Measurements from ENCODE around the gene CYP19A1.
"Not testable (repeated sequence)": the region's sequence is repeated elsewhere in the genome, so short reads cannot be mapped to it uniquely, and the experiment has no call there.

Gene CYP19A1

DNA sequence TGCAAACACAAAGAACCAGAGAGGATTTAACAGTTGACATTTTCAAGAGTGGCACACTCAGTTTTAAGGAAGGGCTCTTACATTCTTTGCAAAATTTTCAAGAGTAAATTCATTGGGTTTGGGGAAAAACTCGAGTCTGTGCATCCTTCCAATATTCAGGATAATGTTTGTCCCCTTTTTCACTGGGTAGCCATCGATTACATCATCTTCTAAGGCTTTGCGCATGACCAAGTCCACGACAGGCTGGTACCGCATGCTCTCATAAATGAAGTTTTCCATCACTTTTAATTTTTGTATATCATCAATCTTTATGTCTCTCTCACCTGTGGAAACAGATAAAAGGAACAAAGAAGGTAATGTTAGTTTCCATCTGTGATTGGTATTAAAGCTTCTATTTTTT is 126.2 kb downstream of the CYP19A1 start:
- DNase-seq (ENCODE audit: low read depth in 2 of 2), result no peak

- no peak for DNase-seq (ENCODE audit: low read depth in 2 of 2)
Measured at GRCh38 chr15:51205050-51205975, 133.1 kb downstream of the CYP19A1 start.

DNA sequence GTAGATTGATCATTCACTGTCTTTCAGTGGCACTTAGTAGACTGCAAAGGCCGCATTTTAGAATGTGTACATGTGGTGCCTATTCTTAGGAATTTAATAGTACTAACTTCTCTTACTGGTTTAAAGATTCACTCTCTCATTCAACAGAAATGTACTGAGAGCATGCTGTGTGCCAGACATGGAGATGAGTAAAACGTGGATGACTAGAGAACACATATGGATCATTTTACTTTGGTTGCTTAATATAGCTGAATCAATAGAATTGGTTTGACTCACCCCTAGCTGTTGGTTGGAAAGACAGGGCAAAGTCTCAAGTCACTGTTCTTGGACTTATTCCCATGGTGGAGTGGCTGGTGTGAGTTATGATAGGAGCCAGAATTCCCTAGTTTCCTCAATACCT is 134.6 kb downstream of the CYP19A1 start:
- no peak for DNase-seq (ENCODE audit: low read depth in 2 of 2)

DNA sequence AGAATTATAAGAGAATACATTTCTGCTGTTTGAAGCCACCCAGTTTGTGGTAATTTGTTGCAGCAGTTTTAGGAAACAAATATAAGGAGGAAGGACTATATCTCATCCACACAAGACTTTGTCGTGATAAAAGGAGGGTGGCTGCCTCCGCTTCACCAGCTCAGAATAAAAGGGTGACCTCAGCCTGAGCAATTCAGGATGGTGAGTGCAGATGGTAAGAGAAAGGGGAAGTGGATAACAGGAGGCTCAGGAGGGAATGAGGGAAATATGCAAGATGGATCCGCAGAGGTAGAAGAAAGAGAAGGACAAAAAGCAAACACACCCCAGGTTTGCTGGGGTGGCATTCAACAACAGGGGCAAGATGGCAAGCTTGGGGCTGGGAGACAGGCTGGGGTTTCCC is 135.6 kb downstream of the CYP19A1 start:
- no peak for DNase-seq (ENCODE audit: low read depth in 2 of 2)

- DNase-seq (ENCODE audit: low read depth in 2 of 2), result no peak
Measured at GRCh38 chr15:51201581-51201980, 136.8 kb downstream of the CYP19A1 start.

DNA sequence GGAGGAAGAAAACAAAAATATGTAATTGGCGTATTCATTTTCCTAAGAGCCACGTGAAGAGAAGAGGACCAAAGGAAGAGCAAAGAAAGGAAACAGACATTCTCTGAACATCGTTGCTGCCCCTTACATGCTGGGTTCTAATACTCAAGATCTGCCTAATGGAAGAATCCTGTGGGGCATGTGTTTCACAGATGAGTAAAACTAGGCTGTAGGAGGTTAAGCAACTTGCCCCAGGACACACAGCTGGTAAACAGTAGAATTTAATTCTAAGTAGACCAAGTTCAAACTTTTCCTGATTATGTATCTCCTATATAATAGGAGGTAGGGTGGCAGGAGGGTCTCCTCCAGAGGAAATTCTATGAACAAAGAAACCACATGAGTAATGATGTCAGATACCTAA is 137.6 kb downstream of the CYP19A1 start:
- no peak for DNase-seq (ENCODE audit: low read depth in 2 of 2)

DNA sequence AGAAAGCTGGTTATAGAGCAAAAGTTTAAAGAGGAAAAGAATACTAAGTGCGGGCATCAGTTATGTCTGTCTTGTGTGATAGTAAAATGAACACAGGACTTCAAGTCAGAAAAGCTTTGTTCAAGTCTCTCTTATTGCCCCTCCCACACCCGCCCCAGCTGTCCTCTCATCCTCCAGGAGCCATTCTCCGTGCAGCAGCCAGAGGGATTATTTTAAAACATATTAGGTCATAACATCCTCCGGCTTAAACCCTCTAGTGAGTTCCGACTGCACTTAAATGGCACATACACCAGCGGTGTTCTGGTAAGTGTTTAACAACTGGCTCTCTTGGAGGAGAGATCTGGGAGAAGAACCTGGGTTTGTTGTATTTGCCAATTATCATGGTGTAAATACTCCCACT is 138.9 kb downstream of the CYP19A1 start:
- DNase-seq (ENCODE audit: low read depth in 2 of 2), result no peak

DNA sequence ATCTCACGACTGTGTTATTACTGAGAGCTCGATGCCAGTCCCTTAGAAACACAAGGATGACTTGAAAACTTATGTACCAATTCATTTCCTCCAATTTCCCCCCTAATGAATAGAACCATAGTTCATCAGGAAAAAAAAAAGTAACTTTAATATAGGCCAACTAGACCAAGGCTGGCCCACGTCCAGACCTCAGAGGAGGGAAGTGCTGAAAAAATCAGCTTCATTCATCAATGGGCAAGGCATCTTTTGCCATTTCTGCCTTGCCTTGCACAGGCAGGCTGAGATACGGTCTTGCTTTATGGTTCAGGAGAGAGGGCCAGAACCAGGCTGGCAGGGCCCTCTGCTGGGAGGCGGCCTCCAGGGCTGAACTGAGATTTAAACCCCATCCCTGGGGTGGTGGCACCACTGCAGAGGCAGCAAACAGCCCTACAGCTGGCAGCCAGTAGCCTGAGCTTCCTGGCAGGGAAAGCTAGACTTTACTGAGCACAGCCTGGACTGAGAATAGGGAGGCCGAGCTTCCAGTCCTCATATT is 139.6 kb downstream of the CYP19A1 start:
- no peak for DNase-seq (ENCODE audit: low read depth in 2 of 2)

- DNase-seq (ENCODE audit: low read depth in 2 of 2), result no peak
Measured at GRCh38 chr15:51195459-51195858, 142.9 kb downstream of the CYP19A1 start.

- DNase-seq (ENCODE audit: low read depth in 2 of 2), result no peak
Measured at GRCh38 chr15:51193979-51194378, 144.4 kb downstream of the CYP19A1 start.

DNA sequence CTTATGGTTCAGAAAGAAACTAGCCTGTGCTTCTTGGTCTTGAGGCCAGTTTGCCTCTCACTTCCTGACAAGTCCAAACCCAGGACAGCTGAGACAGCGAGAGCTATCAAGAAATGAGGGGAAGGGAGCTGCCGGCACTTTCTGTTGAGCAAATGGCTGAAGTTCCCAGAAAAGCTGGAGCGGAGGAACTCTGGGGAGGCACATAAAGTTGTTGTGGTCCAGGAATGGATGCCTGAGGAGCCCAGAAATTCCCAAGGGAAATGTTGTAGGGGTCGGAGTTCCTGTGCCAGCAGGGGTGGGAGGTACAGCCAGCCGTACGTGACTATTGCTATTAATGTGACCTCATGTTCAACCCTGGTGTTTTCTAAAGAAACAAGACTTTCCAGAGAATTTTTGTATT is 144.9 kb downstream of the CYP19A1 start:
- DNase-seq (ENCODE audit: low read depth in 2 of 2), result no peak

DNA sequence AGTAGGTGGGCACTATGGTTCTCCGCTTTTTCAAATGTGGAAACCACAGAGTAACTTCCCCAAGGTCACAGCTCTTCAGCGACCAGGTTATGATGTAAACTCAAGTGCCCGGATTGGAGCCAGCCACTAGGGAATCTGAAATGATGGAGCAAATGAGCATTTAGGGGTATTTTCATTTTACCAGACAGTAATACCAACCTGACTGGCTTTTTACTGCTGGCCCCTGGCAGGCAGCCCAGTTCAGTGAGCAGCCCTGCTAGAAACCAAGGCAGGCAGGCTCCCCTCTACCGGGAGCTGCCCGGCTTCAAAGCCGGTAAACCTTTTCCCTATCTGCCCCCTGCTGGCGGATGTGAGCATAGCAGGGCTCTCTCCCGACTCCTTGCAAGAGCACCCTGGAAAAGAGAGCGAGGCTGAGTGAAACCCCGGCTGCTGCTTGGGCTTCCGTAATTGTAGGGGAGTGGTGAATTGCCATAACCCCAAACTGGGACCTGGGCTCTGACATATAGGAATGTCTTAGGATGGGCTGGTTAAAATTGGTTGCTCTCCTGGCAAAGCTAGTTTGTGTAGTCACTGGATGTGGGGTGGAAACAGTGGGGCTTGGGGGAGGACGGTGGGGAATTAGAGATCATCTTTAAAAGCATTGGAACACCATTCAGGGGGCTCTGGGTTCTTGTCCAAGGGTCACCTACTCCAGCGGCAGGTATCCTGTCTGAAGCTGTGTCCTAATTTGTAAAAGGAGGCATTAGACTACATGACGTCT is 145.7 kb downstream of the CYP19A1 start:
- DNase-seq (ENCODE audit: low read depth in 2 of 2), result peak; percentile 13 to 64

GRCh38 chr15:51191766-51192165 is 146.6 kb downstream of the CYP19A1 start:
- DNase-seq (ENCODE audit: low read depth in 2 of 2), result no peak

DNA sequence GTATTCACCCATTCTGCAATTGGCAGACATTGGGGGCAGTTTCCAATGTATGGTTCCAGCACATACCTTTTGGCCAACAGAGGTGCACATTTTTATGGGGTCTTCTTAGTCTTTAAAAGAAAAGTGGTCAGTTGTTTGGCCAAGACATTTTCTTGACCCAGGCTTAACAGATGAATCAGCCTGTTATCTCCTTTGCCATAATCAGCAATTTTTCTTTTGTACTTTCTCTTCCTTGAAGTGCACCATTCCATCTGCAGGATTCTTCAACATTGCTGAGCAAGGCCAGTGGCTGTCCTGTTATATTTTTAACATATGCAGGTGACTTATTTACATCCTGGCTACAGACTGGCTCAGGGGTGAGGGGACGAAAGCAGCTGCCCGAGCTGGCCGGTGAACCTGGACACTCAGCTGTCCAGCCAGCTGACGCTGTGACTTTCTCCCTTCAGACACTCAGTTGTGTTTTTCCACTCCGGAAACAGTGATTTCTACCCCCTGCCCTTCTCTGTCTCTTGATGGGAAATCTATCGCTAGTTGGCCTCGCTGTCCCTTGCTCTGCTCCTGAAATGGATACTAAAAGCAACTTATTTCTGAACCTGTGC is 147.2 kb downstream of the CYP19A1 start:
- DNase-seq (ENCODE audit: low read depth in 2 of 2), result no peak

DNA sequence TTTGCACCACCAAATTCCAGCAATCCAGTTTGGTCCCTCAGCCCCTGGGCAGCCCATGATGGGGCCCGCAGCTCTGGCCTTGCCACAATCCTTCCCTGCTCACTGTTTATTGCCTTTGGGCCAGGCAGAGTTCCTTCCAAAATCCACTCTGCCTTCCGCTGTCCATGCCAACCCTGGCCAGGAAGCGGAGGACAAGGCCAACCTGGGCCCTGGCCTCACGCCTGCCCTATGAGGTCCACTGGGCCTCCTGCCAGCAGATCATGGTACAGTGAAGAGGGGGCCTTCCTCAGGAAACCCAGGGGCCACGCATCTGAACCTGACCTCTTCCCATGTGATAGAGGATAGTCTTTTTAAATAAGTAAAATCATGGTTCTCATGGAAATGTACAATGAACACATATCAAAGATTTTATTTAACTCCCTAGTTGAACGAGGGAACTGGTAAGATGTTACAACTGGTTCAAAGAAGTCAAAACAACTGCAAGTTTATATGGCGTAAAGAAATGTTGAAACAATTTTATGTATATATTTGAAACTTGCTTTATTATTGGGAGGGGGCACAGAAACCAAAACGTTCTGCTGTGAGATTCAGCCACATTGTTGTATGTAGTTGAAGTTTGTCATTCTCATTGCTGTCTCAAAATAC is 147.8 kb downstream of the CYP19A1 start:
- DNase-seq (ENCODE audit: low read depth in 2 of 2), result no peak

DNA sequence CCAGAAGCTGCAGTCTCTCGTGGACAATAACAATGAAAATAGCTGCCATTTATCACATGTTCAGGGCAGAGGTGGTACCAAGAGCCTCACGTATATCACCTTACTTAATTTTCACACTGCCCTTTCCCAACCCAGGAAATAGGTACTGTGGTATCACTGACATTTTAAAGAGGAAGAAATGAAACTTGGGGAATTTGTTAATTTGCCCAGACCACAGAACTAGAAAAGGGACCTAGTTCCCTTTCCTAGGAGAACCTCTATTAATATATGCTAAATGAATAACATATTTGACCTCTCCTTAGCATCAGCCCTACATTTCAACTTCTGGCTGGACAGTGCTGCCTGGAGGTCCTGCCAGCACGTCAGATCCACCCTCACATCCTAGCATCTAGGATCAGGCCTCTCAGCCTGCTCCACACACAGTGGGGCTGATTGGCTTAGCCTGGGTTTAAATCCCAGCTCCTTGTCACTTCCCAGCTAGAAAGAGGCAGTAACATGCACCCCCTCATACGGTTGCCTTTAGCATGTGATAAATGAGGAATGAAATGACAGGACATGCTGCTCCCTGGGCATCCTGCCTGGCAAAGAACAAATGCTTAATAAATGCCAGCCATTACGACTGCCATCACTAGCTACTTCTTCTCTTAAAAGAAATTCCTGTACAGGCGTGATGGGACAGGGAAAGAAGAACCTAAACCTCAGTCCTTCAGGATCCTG is 148.6 kb downstream of the CYP19A1 start:
- DNase-seq (ENCODE audit: low read depth in 2 of 2), result no peak

GRCh38 chr15:51188791-51189190 is 149.6 kb downstream of the CYP19A1 start:
- DNase-seq (ENCODE audit: low read depth in 2 of 2), result not testable (repeated sequence)

GRCh38 chr15:51186891-51187290 is 151.5 kb downstream of the CYP19A1 start:
- DNase-seq (ENCODE audit: low read depth in 2 of 2), result no peak

GRCh38 chr15:51186181-51186705 is 152.2 kb downstream of the CYP19A1 start:
- DNase-seq (ENCODE audit: low read depth in 2 of 2), result no peak

- DNase-seq (ENCODE audit: low read depth in 2 of 2), result no peak
Measured at GRCh38 chr15:51185213-51186159, 152.9 kb downstream of the CYP19A1 start.
